Fibroblast of skin of abdomen (primary cell): Measurements from ENCODE around the gene CDH23.

Experiments used
- DNase-seq: peaks from one replicate; pipeline ENCODE4 v3.0.0-alpha.2; 2013

Gene CDH23

GRCh38 chr10:71712572-71713134 lies 315.9 kb downstream of the CDH23 start:
- DNase-seq, result no peak

- peak; percentile 58 for DNase-seq
Observed at GRCh38 chr10:71713135-71714030, 316.7 kb downstream of the CDH23 start.

DNA sequence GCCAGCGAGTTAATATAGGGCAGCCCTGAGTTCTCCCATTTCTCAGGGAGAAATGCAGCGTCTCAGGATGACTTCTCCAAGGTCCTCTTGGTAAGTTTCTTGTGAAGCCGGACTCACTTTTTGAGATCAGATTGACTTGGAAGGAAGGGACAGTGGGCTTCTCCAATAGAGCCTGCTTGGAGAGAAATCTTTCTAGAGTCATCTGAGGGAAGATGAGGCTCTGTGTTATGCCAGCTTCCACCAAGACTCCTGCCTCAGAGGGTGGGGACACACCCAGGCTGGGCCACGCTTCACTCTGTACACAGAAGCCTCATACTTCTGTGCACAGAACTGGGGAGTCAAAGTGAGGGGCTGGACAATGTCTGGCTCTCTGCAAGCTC lies 317.3 kb downstream of the CDH23 start:
- no peak for DNase-seq

DNA sequence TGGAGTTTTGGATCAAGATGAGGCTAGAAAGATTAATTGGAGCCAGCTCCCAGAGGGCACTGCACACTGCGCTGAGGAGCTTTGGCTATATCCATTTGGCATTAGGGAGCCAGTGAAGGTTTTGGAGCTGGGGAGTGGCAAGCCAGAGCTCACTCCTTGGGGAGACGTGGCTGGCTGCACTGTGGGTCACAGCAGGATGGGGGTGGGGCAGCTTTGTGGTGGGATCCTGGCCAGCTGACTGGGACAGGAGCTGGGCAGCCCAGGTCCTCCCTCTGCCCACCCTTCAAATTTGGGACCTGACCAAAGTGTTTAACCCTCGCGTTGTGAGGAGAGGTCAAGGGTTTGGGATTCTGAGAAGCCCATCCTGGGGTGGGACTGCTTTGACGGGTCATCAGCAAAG lies 317.9 kb downstream of the CDH23 start:
- no peak for DNase-seq

GRCh38 chr10:71715026-71715425 lies 318.3 kb downstream of the CDH23 start:
- no peak for DNase-seq

DNA sequence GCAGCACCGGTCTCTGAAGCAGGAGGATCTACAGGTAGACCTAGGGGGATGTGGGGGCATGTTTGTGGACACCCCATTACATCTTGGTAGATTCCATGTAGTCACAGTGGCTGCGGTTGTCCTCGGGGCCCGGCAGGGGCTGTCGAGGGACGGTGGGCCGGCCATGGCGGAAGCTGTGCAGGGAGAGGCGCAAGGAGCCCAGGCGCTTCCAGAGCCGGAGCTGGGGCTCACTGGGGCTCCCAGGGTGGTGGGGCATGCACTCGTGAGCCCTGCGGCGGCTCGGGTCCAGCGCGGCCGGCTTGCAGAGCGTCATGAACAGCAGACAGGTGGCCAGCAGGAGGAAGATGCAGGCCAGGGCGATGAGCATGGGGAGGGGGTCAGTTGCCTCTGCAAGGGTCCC lies 319.1 kb downstream of the CDH23 start:
- no peak for DNase-seq

DNA sequence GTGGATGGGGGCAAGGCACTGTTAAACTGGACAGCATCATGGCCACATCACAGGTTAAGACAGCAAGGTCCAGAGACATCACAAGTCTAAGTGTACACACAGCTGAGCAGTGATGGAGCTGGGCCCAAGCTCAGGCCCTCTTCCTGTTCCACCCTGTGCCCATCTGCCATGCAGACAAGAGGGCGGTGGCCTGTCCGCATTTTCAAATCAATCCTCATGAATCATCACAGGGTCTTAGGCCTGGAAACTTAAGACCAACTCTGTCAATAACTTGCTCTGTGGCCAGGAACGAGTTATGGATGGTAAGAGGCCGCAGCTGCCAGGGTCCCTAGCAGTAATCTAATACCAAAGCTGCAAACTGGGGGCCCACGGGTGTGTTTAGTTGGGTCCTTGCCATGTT lies 319.7 kb downstream of the CDH23 start:
- no peak for DNase-seq

DNA sequence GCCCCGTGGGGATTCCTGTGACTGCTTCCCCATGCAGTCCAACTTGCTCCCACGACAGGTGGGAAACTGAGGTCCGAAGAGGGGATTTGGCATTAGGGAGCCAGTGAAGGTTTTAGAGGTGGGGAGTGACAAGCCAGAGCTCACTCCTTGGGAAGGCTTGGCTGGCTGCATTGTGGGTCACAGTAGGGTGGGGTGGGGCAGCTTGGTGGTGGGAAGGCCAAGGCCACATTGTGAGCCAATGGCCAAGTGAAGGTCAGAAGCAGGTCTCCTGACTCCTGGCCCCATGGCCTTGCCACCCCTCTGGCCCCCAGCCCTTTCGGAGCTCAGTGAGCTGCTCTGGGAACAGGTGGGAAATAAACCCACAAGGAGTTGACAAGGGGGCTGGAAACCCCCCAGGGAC lies 320.3 kb downstream of the CDH23 start:
- DNase-seq, result no peak

GRCh38 chr10:71717551-71717951 lies 320.8 kb downstream of the CDH23 start:
- DNase-seq, result no peak

DNA sequence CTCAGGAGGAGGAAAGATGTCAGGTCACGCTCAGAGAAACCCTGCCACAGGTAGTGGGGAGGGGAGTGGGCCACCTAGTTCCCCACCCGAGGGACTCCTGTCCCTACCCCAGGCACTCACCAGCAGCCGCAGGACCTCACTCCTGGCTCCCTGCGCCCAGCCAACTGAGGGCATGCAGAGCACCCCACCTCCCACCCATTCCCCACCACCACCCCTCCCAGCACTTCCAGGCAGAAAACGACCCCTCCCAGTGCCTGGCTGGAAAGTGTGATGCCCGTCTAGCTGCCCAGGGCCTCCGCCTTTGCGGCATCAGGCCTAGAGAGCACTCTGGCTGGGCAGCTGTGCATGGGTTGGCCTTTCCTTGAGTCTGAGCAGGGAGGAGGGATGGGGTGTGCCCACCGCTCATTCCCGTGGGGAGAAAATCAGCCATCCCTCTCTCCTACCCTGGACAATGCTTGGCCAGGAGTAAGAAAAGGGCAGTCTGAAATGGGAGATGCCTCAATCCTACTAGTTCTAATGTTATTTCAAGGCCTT lies 321.5 kb downstream of the CDH23 start:
- no peak for DNase-seq

- DNase-seq, result no peak
Observed at GRCh38 chr10:71719042-71719441, 322.3 kb downstream of the CDH23 start.

DNA sequence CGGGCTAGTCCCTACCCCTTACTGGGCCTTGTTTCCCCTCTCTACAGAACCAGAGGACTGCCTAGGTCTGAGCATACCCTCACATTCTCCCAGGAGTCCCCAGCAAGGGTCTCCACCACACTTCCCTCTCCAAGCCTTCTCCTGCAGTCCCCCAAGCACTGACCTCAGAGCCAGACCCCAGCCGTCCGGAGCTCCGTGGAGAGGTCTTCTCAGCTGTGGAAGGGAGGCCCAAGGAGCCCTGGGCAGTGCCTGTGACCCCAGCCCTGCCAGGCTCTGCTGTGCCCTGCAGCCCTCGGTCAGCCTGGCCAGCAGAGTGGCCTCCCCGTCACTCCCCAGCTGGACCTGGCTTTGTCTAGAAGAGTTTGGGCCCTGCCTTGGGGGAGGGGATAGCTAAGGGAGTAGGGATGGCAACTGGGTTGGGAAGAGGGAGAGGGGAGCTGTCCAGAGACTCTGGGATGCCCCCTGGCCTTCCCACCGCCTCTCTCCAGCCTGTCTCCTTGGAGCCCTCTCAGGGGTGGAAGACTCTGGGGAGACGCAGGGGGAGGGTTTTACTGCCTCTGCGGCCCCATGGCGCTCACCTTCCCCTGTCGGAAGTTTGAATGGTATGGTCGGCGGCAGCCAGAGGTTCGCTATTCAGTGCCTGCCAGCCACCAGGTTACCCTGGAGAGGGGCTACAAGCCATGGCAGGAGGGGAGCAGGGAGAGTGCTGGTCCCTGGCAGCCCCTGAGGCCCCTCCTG lies 322.9 kb downstream of the CDH23 start, which contains the start of gene C10orf105:
Gene C10orf105 (minus strand): TSS at position 315 of the 738 bp plus-strand sequence. CDS start 3,441 bp downstream, outside the sequence.
- DNase-seq, result no peak

- no peak for DNase-seq
Observed at GRCh38 chr10:71720288-71720687, 323.6 kb downstream of the CDH23 start.

GRCh38 chr10:71721313-71721712 lies 324.6 kb downstream of the CDH23 start:
- DNase-seq, result no peak

DNA sequence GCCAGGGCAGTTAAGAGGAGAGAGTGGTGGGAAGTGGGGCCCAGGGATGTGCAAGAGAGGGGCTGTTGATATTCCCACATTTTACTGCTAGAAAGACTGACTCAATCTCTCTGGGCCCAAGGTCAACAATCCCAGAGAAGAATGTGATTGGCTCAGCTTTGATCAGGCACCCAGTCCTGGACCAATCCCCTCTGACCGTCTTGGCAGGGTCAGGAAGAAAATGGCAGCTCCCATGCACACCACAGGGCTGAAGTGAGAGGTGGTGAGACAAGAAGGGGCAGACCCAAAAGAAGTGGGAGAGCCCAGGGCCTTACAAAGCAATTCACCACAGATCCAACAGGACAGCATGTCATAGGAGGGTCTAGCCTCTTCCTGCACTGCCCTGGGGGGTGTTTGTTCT lies 326.1 kb downstream of the CDH23 start:
- no peak for DNase-seq

- DNase-seq, result no peak
Observed at GRCh38 chr10:71723311-71723710, 326.6 kb downstream of the CDH23 start.

DNA sequence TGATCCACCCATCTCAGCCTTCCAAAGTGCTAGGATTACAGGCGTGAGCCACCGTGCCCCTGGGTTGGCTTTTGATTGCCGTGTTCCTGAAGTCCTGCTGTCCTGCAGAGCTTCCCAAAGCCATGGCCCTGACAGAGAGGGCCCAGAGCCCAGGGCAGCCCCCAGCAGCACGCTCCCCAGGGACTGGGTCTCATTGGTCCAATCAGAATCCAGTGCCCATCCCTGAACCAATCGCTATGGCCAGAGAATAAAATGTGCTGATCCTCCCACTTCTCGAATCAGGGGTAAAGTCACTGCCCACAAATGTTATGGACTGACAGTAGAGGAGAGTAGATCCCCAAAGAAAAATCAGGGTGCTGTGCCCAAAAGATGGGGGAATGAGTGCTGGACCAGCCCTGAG lies 327.8 kb downstream of the CDH23 start:
- DNase-seq, result no peak

DNA sequence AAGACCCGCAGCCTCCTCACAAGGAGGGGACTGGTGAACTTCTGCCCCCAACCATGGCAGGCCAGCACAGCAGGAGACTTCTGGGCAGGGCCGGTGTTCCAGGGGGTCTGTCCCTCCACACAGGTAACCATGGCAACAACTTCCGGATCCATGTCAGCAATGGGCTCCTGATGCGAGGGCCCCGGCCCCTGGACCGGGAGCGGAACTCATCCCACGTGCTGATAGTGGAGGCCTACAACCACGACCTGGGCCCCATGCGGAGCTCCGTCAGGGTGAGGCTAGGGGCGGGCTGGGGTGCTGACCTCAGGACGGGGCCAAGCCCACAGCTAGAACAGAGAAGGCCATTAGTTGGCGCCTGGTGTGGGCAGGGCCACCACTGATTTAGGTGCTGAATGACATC lies 328.5 kb downstream of the CDH23 start:
- DNase-seq, result no peak

DNA sequence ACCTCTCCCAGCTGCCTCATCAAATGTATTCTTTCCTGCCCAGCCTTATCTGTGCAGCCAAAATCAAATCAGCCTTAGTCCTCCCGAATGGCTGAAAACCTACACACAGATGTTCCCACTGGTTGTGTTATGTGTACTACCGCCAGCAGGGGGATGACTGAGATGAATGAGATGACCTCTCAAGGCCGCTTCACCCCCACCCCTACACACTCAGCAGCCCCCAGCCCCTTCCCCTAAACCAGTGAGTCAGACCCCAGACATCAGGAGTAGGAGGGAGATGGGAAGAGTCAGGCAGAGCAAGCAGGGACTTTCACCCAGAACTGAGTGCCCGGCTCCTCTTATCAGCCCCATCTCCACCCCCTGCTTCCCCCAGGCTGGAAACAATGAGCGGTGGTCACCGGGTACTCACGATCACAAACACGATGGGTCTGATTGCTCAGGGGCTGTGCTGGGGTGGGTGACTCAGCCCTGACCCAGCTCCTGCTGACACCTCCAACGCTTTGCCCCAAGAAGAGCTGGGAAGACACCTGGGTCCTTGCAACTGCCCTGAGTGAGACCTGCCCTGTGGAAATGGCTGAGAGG lies 329.4 kb downstream of the CDH23 start:
- peak; percentile 14 for DNase-seq

- no peak for DNase-seq
Observed at GRCh38 chr10:71726580-71727104, 329.9 kb downstream of the CDH23 start.

DNA sequence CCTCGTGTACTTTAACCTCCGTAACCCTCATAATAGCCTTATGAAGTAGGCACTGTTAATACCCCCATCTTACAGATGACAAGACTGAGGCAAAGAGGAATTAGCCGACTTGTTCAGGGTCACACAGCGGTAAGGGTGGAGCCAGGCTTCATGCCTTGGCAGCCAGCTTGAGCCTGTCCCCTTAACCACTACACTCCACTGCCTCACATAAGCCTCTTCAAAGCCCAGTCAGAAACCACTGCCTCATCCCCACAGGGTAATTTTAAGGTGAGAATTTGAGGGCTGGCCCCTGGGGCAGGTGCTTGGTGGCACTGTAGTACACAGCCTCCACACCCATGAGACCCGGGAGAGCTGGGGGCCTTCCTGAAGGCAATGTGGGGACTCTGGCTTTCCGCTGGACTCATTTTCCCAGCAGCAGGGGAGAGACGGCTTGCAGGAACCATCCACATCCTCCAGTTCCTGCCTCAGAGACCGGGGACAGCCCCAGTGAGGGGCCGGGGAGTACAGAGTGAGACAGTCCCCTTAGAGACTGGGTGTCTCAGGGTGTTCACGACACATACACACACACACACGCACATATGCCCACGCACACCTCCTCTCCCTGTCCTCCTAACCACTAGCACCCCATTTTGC lies 330.5 kb downstream of the CDH23 start:
- DNase-seq, result no peak
